Tibial nerve (tissue), 4 donors: ENCODE results near the gene ERCC3. TPM values are rescaled to one million over a fixed set of nuclear protein-coding genes. Genes with fewer than 3 reads are reported as not detected.

Experiments used
- DNase-seq, 2 donors: peaks; one replicate each; pipeline ENCODE4 v3.0.0-alpha.2; 2019; ENCODE audit warnings: low spot score in 2 of 2
- H3K27ac ChIP-seq, 4 donors: fragments of 200-600 bp; sonication (generic) in 3 of 4; one replicate each; pipeline ENCODE4 v1.5.1; 2017 to 2019; ENCODE audit warnings: mild to moderate bottlenecking in 1 of 4
- H3K27me3 ChIP-seq, 2 donors: fragments of 200-600 bp; sonication (generic) in 1 of 2; one replicate each; pipeline versions ENCODE4 v1.5.1 to v1.6.0; 2017 to 2019
- H3K36me3 ChIP-seq, 3 donors: fragments of 200-600 bp; sonication (generic); one replicate each; pipeline ENCODE4 v1.5.1; 2018 to 2019
- H3K4me1 ChIP-seq, 4 donors: fragments of 200-600 bp; sonication (generic) in 3 of 4; one replicate each; pipeline ENCODE4 v1.5.1; 2017 to 2019
- H3K4me3 ChIP-seq, 4 donors: fragments of 200-600 bp; sonication (generic) in 3 of 4; one replicate each; pipeline ENCODE4 v1.5.1; 2017 to 2019; ENCODE audit warnings: mild to moderate bottlenecking in 1 of 4, moderate library complexity in 1 of 4
- H3K9me3 ChIP-seq, 4 donors: fragments of 200-600 bp; sonication (generic) in 3 of 4; one replicate each; pipeline ENCODE4 v1.5.1; 2017 to 2019
- EP300 ChIP-seq, 2 donors: sonication (generic); formaldehyde crosslinking; IDR thresholded peaks; one replicate each; pipeline ENCODE4 v1.6.1; 2017; ENCODE audit warnings: antibody characterized with exemption in 2 of 2, mild to moderate bottlenecking in 1 of 2
- POLR2A ChIP-seq, 2 donors: fragments of 450-650 bp; IDR thresholded peaks; one replicate each; pipeline ENCODE4 v1.6.1; 2017; ENCODE audit warnings: antibody characterized with exemption in 2 of 2, mild to moderate bottlenecking in 2 of 2, moderate library complexity in 2 of 2
- WGBS, 2 donors: methylation state at CpG; one replicate each; pipeline ENCODE4 v1.1.5; 2018; 5-methylcytosine and 5-hydroxymethylcytosine counted together
- total RNA-seq, 4 donors: library from RNA; depleted of rRNA; stranded (reverse); fragments of >200 nt; gene quantifications; one replicate each; pipeline ENCODE4 v1.1.0, GENCODE V29; 2016
- TF ChIP-seq, protein P1 (sequence below), 5 experiments: fragments of 200-600 bp in 3 of 5; fragments of 450-650 bp in 2 of 5; sonication (generic) in 3 of 5; IDR thresholded peaks; one replicate each; pipeline ENCODE4 v1.5.1; 2016 to 2019; ENCODE audit warnings: antibody characterized with exemption in 5 of 5, mild to moderate bottlenecking in 3 of 5, moderate library complexity in 2 of 5

The ERCC3 gene
- total RNA-seq, 4 donors from 2014 or later, result 52.2 to 70.0 (median 68.1) TPM

DNA sequence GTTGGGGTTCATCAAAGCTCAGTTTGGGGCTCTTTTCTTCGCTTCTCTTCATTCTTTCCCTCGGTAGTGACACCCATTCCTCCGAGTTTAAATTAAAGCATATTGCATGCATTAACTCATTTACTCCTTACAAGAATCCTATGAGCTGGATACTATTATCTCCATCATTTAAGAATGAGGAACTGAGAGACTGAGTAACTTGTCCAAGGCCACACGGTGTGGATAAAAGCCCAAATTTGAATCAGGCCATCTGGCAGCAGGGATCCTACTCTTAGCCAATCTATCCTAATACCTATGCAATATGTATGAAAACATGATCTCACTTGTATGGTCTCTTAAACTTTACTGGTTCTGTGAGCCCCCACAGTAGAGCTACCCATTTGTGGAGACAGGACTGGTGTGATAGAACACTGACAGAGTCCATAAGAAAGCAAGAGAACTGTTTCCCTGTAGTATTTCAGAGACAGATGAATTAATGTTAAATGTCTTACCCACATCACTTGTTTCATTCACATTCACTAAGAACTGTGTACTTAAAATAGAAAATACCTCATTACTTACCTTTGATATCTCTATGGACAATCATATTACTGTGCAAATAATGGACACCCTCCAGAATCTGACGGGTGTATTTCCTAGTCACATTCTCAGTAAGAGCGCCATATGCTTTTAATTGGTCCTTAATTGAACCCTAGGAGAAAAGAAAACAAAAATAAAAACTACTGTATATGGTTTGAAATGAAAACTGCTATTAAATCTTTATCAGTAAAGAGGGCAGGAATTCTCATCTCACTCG is 20.4 kb upstream of the ERCC3 start:
- H3K36me3 ChIP-seq, result peaks cover 0 to 89% (median 4%) of the 10 kb centered on the region in 3 donors
- H3K9me3 ChIP-seq, result no peaks in the 10 kb centered on the region
- no peaks in the 10 kb centered on the region for H3K27me3 ChIP-seq
- WGBS, 2 donors, result 86 to 90% methylated on average over 7 of the region's 7 CpGs
- no peaks in the 10 kb centered on the region for H3K4me1 ChIP-seq
- no peak overlapping the region for H3K4me3 ChIP-seq
- no peak overlapping the region for H3K27ac ChIP-seq
- no peak for TF ChIP-seq POLR2A (IDR thresholded peaks at IDR 0.05)
- TF ChIP-seq, protein P1, sequence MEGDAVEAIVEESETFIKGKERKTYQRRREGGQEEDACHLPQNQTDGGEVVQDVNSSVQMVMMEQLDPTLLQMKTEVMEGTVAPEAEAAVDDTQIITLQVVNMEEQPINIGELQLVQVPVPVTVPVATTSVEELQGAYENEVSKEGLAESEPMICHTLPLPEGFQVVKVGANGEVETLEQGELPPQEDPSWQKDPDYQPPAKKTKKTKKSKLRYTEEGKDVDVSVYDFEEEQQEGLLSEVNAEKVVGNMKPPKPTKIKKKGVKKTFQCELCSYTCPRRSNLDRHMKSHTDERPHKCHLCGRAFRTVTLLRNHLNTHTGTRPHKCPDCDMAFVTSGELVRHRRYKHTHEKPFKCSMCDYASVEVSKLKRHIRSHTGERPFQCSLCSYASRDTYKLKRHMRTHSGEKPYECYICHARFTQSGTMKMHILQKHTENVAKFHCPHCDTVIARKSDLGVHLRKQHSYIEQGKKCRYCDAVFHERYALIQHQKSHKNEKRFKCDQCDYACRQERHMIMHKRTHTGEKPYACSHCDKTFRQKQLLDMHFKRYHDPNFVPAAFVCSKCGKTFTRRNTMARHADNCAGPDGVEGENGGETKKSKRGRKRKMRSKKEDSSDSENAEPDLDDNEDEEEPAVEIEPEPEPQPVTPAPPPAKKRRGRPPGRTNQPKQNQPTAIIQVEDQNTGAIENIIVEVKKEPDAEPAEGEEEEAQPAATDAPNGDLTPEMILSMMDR (IDR thresholded peaks at IDR 0.05), result no peak
- TF ChIP-seq EP300 (IDR thresholded peaks at IDR 0.05), result no peak
- DNase-seq, result no peak

DNA sequence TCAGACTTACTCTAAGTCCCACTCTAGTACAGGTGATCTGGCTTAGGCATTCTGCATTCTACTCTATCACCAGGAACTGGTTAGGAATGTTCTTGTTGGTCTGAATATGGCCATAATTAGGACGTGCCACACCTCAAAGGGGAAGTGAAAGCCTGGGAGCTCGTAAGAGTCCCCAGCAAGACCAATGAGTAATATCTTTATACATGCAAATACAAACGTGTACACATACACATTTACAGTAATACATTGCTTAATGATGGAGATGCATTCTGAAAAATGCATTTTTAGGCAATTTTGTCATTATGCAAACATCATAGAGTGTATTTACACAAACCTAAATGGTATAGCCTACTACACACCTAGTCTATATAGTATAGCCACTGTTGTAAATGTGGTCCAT is 19.5 kb upstream of the ERCC3 start:
- TF ChIP-seq EP300 (IDR thresholded peaks at IDR 0.05) (no peak), POLR2A (IDR thresholded peaks at IDR 0.05) (no peak)
- TF ChIP-seq, protein P1 (IDR thresholded peaks at IDR 0.05), result no peak
- 78 to 84% methylated on average over 3 of the region's 3 CpGs for WGBS, 2 donors

DNA sequence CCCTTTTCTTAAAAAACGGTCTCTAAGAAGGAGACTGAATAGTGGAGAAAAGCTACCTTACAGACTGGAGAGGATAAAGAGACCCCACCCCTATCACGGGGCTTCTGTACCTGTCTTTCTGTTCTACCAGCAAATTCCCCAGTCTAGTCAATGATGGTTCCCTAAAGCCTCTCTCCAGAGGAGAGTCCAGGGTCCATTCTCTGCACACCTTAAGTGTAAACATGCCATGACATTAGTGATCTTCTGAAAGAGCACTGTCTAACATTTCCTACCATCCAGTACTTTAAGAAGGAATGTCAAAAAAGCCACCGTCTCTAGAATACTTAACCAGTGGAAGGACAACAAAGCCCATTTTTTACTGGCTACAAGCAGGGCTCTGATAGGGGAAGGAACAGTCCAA is 17.0 kb upstream of the ERCC3 start:
- no peak for DNase-seq
- no peak overlapping the region for H3K4me3 ChIP-seq
- no peak overlapping the region for H3K27ac ChIP-seq
- WGBS, 2 donors, result 89 to 95% methylated on average over 3 of the region's 3 CpGs
- no peak for TF ChIP-seq EP300 (IDR thresholded peaks at IDR 0.05)
- TF ChIP-seq, protein P1 (IDR thresholded peaks at IDR 0.05), result no peak
- TF ChIP-seq POLR2A (IDR thresholded peaks at IDR 0.05), result no peak
- no peaks in the 10 kb centered on the region for H3K27me3 ChIP-seq
- no peaks in the 10 kb centered on the region for H3K9me3 ChIP-seq
- peaks cover 0 to 87% (median 2%) of the 10 kb centered on the region in 3 donors for H3K36me3 ChIP-seq
- no peaks in the 10 kb centered on the region for H3K4me1 ChIP-seq

More for the DNA sequence above, 19.5 kb upstream of the ERCC3 start:
- Histone ChIP-seq H3K9me3 (no peaks in the 10 kb centered on the region), H3K4me1 (no peaks in the 10 kb centered on the region), H3K4me3 (no peak overlapping the region), H3K27me3 (no peaks in the 10 kb centered on the region), H3K27ac (no peak overlapping the region), H3K36me3 (peaks cover 0 to 88% (median 4%) of the 10 kb centered on the region in 3 donors)
- no peak for DNase-seq

DNA sequence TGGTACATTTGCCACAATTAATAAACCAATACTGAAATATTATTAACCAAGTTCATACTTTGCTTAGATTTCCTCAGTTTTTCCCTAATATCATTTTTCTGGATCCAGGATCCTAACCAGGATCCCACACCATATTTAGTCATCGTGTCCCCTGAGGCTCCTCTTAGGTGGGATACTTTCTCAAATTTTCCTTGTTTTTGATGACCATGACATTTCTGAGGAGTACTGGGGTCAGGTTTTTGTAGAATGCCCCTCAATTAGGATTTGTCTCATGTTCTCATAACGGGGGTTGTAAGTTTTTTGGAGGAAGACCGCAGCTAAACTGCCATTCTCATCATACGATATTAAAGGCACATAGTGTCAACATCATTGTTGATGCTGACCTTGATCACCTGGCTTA is 15.5 kb upstream of the ERCC3 start:
- DNase-seq, result no peak
- TF ChIP-seq EP300 (IDR thresholded peaks at IDR 0.05) (no peak), POLR2A (IDR thresholded peaks at IDR 0.05) (no peak)
- TF ChIP-seq, protein P1 (IDR thresholded peaks at IDR 0.05), result no peak
- Histone ChIP-seq H3K27ac (no peak overlapping the region), H3K4me3 (no peak overlapping the region), H3K9me3 (no peaks in the 10 kb centered on the region), H3K36me3 (peaks cover 0 to 80% (median 0%) of the 10 kb centered on the region in 3 donors), H3K27me3 (no peaks in the 10 kb centered on the region), H3K4me1 (no peaks in the 10 kb centered on the region)
- WGBS, 2 donors, result 92% methylated on average over 4 of the region's 4 CpGs

DNA sequence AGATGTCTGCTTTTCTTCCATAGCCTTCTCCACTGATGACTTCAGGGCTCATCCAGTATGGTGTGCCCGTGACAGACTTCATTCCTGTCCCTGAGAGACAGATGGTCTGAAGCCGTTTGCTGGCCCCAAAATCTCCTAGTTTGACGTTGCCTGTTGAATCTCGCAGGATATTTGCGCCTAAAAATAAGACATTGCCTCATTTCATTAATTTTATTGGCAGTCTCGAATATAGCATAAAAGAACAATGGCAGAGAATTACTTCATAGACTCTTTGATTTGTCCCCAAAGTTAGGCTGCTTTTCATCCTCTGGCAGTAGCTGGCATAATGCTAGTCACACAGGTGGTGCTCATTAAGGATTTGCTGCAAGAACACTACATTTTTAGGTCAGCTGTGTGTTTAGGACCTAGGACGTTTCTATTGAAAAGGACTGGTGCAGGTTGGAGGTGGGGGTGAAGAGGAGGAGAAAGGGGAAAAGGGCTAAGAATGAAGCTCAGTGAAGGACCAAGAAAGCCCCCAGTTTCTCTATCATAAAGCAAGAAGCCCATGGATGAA is 14.7 kb upstream of the ERCC3 start:
- H3K36me3 ChIP-seq, result peaks cover 0 to 72% (median 0%) of the 10 kb centered on the region in 3 donors
- H3K4me1 ChIP-seq, result no peaks in the 10 kb centered on the region
- WGBS, 2 donors, result 78 to 80% methylated on average over 7 of the region's 7 CpGs
- H3K9me3 ChIP-seq, result no peaks in the 10 kb centered on the region
- no peak overlapping the region for H3K27ac ChIP-seq
- H3K4me3 ChIP-seq, result no peak overlapping the region
- H3K27me3 ChIP-seq, result no peaks in the 10 kb centered on the region
- DNase-seq, result no peak
- TF ChIP-seq EP300 (IDR thresholded peaks at IDR 0.05) (no peak), POLR2A (IDR thresholded peaks at IDR 0.05) (no peak)
- TF ChIP-seq, protein P1 (IDR thresholded peaks at IDR 0.05), result no peak
